ENCODE results near the gene MSH5. TPM values are rescaled to one million over a fixed set of nuclear protein-coding genes. Genes with fewer than 3 reads are reported as not detected.
A peak's percentile ranks its signal among the peaks of the same experiment; 100 is the strongest.

Gene MSH5
- total RNA-seq, 2 experiments from 2014 or later = 104 to 218 TPM

GRCh38 chr6:31711233-31711632 is 28.6 kb upstream of the MSH5 start:
- no peak for DNase-seq (ENCODE audit: low spot score)
- ChIA-PET POLR2A (interaction anchor here (0.6 to 1.0 kb wide), 2 partner anchors 116 to 152 kb away, joined by 3 read pairs; partner anchors contain the start of gene HSPA1B), CTCF (ENCODE audit: unreplicated experiment) (interaction anchor here (0.6 to 1.0 kb wide), 3 partner anchors 47 to 355 kb away, joined by 3 to 5 read pairs (median 3); no protein-coding TSS in a partner anchor)
- H2AFZ ChIP-seq (ENCODE audit: low read length) = no peak overlapping the region
- H3K36me3 ChIP-seq (ENCODE audit: insufficient read depth, low read length) = no peaks in the 10 kb centered on the region
- H3K27ac ChIP-seq (ENCODE audit: low read depth, low read length, poor library complexity, severe bottlenecking) = no peak overlapping the region
- no peaks in the 10 kb centered on the region for H3K9me3 ChIP-seq (ENCODE audit: low read length)
- H3K79me2 ChIP-seq (ENCODE audit: insufficient read depth, low read depth, low read length) = no peaks in the 10 kb centered on the region
- no peak overlapping the region for H3K4me2 ChIP-seq (ENCODE audit: low read length)
- H3K4me3 ChIP-seq (ENCODE audit: low read depth, low read length, poor library complexity, severe bottlenecking) = no peak overlapping the region
- no TSS peak for BruUV-seq (replicated peaks)
- H4K20me1 ChIP-seq (ENCODE audit: insufficient read depth, low read length) = no peaks in the 10 kb centered on the region
- no peak for TF ChIP-seq EZH2phosphoT487 (IDR thresholded peaks at IDR 0.05; ENCODE audit: borderline replicate concordance, low read depth, low read length)
- no peak for TF ChIP-seq CTCF (conservative IDR thresholded peaks at IDR 0.05; ENCODE audit: low read length)
- peaks cover 10% of the 10 kb centered on the region for H3K4me1 ChIP-seq (ENCODE audit: insufficient read depth, low read length, poor library complexity, severe bottlenecking)
- intact Hi-C loops (cut with micrococcal nuclease; ENCODE audit: unreplicated experiment) = no loop called here
- no peaks in the 10 kb centered on the region for H3K9me2 ChIP-seq (ENCODE audit: insufficient read depth, low read length)

- no peak overlapping the region for H2AFZ ChIP-seq (ENCODE audit: low read length)
- H3K36me3 ChIP-seq (ENCODE audit: insufficient read depth, low read length) = no peaks in the 10 kb centered on the region
- intact Hi-C loops (cut with micrococcal nuclease; ENCODE audit: unreplicated experiment) = no loop called here
- H3K4me3 ChIP-seq (ENCODE audit: low read depth, low read length, poor library complexity, severe bottlenecking) = no peak overlapping the region
- TF ChIP-seq CTCF (conservative IDR thresholded peaks at IDR 0.05; ENCODE audit: low read length) = peak; percentile 30; the same call in 1 of the 2 replicates
- TF ChIP-seq EZH2phosphoT487 (IDR thresholded peaks at IDR 0.05; ENCODE audit: borderline replicate concordance, low read depth, low read length) = no peak
- ChIA-PET POLR2A (no interaction called here), CTCF (ENCODE audit: unreplicated experiment) (interaction anchor here (1.0 kb wide), 1 partner anchor 46 kb away, joined by 3 read pairs; no protein-coding TSS in a partner anchor)
- H3K79me2 ChIP-seq (ENCODE audit: insufficient read depth, low read depth, low read length) = no peaks in the 10 kb centered on the region
- no TSS peak for BruUV-seq (replicated peaks)
- H3K9me3 ChIP-seq (ENCODE audit: low read length) = no peaks in the 10 kb centered on the region
- no peak for DNase-seq (ENCODE audit: low spot score)
- no peaks in the 10 kb centered on the region for H4K20me1 ChIP-seq (ENCODE audit: insufficient read depth, low read length)
- H3K4me2 ChIP-seq (ENCODE audit: low read length) = no peak overlapping the region
- H3K27ac ChIP-seq (ENCODE audit: low read depth, low read length, poor library complexity, severe bottlenecking) = no peak overlapping the region
- H3K4me1 ChIP-seq (ENCODE audit: insufficient read depth, low read length, poor library complexity, severe bottlenecking) = peaks cover 10% of the 10 kb centered on the region
- H3K9me2 ChIP-seq (ENCODE audit: insufficient read depth, low read length) = no peaks in the 10 kb centered on the region
Observed at GRCh38 chr6:31712296-31712695, 27.5 kb upstream of the MSH5 start.

- DNase-seq (ENCODE audit: low spot score) = no peak
- Histone ChIP-seq H2AFZ (ENCODE audit: low read length) (no peak overlapping the region), H4K20me1 (ENCODE audit: insufficient read depth, low read length) (no peaks in the 10 kb centered on the region), H3K79me2 (ENCODE audit: insufficient read depth, low read depth, low read length) (no peaks in the 10 kb centered on the region), H3K4me1 (ENCODE audit: insufficient read depth, low read length, poor library complexity, severe bottlenecking) (peaks cover 10% of the 10 kb centered on the region), H3K9me3 (ENCODE audit: low read length) (no peaks in the 10 kb centered on the region), H3K4me3 (ENCODE audit: low read depth, low read length, poor library complexity, severe bottlenecking) (no peak overlapping the region), H3K9me2 (ENCODE audit: insufficient read depth, low read length) (no peaks in the 10 kb centered on the region), H3K4me2 (ENCODE audit: low read length) (no peak overlapping the region), H3K36me3 (ENCODE audit: insufficient read depth, low read length) (no peaks in the 10 kb centered on the region), H3K27ac (ENCODE audit: low read depth, low read length, poor library complexity, severe bottlenecking) (no peak overlapping the region)
- intact Hi-C loops (cut with micrococcal nuclease; ENCODE audit: unreplicated experiment) = no loop called here
- ChIA-PET POLR2A (interaction anchor here (1.0 kb wide), 1 partner anchor 14 kb away, joined by 3 read pairs; no protein-coding TSS in a partner anchor), CTCF (ENCODE audit: unreplicated experiment) (no interaction called here)
- BruUV-seq (replicated peaks) = no TSS peak
- TF ChIP-seq CTCF (conservative IDR thresholded peaks at IDR 0.05; ENCODE audit: low read length) (no peak), EZH2phosphoT487 (IDR thresholded peaks at IDR 0.05; ENCODE audit: borderline replicate concordance, low read depth, low read length) (no peak)
Observed at GRCh38 chr6:31713465-31713864, 26.3 kb upstream of the MSH5 start.

Measured in OCI-LY7 (cell line).